ENCODE measurements around the gene TANC1.
"Not testable (repeated sequence)": the region's sequence is repeated elsewhere in the genome, so short reads cannot be mapped to it uniquely, and the experiment has no call there.

TANC1 gene

DNA sequence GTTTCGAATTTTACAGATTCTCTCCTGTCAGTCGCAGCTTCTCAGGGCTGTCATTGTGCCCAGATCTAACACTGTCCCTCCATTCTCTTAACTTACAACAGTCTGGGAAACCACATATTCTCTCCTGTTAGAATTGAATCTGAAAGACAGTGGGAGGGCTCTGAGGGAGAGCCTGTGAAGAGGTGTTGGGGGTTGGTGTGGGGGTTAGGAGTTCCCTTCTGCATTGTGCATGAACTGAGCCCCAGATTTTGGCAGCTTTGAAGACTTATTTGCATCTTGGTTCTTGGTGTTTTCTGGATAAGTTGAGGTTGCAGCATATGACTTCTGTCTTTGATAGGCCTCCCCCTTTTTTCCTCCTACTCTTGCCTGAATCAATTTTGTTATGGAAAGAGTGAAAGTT, 64.1 kb downstream of the TANC1 start:
- no peak for DNase-seq

DNA sequence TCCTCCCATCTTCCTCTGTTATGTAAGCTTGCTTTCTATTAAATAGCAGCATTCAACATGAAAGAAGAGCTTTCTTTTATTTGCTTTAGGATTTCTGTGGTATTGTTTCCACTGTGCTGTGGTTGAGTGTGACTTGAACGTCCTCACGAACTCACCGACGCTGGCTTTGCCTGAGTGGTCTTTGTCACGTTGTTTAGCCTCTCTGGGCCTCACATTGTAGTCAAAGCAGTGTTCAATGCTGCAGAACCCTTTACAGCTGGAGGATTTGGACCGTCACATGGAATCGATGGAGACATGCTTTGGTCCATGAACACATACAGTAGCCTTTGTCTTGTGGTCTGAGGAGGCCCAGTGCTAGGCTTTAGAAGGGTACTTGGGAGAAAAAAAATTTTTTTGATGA, 66.3 kb downstream of the TANC1 start:
- no peak for DNase-seq

DNA sequence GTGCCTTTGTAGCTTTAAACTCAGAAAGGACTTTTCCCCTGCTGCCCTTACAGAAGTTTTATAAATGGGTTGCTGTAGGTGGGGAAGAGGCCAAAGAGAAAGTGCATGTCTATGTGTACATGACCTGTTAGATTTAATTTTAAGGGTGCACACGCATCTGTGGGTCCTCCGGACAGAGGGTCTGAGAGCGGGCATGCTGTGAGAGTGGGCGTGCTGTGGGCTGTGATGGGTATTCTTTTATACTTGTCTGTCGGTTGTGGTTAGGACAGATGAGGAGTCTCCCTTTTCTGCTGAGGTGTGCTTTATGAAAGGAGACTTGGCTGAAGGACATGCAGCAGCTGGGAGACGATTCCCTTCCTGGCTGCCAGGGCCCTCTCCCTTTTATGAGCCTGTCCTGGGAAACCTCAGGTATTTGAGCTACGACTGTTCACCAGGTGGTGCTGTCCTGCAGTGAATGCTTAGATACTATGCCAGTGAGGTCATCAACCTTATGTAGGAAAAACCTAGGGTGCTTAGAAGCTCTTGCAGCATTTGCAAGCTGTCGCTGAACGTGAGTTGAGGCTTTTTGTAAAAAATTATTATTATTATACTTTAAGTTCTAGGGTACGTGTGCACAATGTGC, 67.5 kb downstream of the TANC1 start:
- DNase-seq: no peak

DNA sequence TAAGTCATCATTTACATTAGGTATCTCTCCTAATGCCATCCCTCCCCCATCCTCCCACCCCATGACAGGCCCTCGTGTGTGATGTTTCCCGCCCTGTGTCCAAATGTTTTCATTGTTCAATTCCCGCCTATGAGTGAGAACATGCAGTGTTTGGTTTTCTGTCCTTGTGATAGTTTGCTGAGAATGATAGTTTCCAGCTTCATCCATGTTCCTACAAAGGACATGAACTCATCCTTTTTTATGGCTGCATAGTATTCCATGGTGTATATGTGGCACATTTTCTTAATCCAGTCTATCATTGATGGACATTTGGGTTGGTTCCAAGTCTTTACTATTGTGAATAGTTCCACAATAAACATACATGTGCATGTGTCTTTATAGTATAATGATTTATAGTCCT, 68.0 kb downstream of the TANC1 start:
- not testable (repeated sequence) for DNase-seq

DNA sequence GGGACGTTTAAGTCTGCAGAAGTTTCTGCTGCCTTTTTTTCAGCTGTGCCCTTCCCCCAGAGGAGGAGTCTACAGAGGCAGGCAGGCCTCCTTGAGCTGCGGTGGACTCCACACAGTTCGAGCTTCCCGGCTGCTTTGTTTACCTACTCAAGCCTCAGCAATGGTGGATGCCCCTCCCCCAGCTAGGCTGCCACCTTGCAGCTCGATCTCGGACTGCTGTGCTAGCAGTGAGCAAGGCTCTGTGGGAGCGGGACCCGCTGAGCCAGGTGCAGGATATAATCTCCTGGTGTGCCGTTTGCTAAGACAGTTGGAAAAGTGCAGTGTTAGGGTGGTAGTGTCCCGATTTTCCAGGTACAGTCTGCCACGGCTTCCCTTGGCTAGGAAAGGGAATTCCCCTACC, 72.9 kb downstream of the TANC1 start:
- DNase-seq: not testable (repeated sequence)

DNA sequence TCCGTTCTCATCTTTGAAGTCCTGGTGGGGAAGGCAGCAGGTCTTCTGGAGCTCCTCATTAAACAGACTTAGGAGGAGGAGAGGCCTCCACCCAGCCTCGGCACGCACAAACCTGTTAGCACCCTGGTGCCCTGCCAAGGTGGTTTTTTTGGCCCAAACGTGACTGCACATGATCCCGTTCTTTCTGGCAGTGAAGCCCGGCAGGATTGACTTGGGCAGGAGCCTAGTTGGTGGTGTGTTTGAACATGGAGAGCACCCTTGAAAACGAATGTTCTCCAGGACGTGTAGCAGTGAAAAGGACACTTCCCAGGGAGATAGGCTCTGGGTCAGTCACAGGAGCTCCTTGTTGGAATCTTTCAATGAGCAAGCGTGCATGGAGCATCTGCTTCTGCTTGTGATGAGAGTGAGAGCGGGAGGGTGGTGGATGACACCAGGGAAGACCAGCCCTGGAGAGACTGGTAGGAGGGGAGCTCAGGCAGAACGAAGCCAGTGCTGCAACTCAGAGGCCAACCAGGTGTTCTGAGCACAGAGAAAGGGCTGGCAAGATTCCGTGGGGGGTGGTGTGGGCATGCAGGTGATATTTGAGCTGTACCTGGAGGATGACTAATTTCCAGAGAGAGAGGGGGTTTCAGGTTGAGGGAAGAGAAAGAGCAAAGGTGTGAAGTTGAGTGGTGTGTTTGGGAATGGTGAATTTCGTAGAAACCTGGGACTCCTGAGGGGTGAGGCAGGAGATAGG, 73.8 kb downstream of the TANC1 start:
- no peak for DNase-seq

DNA sequence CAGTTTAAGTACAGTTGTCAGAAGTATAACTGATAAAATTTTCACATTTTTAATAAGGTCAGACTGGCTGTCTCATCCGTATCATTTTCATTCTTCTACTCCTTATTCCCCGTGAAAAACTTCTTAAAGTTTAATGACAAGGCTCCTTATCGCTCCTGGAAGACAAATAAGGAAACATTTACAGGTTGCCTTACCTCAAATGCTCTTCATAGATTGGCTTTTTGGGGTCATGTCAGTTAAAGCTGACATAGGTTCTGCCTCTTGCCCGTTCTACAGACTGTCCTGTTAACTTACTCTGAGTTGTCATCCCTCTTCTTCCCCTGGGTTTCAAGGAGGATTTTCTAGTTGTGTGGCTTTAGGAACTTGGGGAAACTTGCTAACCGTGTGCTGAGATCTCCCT, 75.3 kb downstream of the TANC1 start:
- DNase-seq: no peak

DNA sequence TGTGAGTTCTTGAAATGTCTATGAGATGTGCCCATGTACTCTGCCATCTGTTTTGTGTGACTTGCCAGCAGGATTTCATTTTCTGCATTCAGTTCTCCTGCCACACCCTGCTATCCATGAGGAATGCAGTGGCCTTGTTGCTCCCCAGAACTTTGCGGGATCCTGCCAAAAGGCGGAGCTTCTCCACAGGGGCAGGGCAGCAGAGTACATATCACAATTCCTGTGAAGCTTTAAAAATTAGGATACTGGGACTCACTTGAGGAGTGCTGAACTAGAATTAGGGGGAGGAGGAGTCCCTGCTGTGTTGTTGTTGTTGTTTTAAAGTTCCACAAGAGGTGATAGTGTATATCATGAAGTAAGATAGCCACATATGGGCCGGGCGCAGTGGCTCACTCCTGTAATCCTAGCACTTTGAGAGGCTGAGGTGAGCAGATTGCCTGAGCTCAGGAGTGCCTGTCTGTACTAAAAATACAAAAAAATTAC, 76.4 kb downstream of the TANC1 start:
- no peak for DNase-seq

DNA sequence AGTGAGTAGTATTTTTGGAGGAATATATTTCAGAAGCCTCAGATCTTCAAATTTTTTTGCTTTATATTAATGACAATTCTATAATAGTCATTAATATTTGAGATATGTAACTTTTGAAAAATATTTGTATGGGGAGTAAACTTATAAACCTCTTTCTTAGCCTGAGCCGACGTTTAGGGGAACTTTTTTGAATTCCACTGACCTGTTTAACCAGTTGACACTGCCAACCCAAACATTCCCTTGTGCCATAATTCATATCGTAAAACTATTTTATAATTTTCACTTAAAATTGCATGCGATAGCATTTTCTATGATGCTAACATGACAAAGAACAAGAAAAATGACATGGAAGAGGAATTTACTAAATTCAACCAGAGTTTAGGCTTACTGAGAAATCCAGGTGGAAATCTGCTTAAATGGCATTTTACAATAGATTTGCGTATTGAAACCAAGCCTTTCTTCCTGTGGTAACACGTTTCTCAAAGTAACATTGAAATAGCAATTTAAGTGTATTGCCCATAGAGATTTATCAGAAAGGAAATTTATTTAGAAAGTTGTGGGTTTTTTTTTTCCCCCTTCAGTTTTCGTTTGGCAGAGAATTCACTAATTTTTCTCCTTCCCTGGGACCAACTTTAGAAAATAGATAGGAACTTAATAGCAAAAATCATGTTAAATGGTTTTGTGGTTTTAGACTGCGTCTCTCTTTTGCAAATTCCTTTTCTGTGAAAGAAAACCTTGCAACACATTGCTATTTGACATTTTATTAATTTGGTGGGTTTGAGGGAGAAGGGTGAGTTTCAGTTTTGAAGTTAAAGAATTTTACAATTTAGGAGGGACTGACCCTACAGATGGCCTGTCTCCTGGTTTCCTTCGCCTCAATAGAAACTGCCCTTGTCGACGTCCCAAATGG, 77.4 kb downstream of the TANC1 start:
- DNase-seq: no peak

DNA sequence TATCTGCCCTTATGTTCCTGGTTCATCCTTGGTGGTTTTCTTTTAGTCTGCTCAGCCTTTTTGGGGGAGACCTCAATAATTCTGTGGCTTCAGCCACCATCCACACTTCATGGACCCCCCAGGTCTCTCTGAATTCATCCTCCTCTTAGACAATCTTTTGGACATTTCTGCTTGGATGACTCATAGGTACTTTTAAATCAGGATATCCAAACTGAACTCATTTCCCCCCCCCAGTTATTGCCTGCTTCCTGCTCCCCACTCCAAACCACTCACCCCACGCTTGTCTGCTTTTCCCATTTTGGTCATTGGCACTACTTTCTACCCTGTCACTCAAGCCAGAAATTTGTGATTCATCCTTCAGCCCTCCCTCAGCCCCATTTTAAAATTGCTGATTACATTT, 78.5 kb downstream of the TANC1 start:
- DNase-seq: no peak

DNA sequence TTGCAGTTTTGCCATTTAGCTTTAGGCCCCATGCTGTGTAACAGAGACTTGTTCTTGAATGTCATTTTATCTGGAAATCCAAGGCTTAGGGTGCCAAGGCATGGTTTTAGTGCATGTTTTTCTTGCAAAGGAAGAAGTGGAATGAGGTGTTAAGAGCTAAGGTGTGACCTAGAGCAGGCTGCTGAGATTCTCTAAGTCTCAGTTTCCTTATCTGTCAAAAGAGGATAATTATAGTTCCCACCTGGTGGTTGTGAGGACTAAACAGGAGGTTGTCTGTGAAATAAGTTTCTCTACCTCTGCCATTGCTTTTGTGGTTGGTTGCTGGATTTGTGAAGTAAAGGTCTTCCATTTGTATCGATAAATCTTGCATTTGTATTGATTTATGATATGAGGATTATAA, 82.0 kb downstream of the TANC1 start:
- no peak for DNase-seq

DNA sequence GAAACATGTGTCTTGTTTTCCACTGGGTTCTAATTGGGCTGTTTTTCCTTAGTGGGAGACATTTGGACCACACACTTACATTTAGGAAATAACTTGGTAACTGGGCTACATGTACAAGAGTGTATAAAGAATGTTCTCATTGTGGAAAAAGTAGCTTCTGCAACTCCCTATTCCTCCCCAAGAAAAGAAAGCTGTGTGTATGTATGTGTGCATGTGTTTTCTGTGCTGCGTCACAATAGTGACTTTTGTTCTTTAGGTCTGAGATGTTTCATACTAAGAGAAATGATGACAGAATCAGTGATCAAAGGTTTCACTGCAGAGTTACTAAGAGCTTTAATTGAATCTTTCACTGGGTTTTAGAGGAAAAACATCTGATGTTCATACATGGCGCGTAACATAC, 82.7 kb downstream of the TANC1 start:
- DNase-seq: no peak

DNA sequence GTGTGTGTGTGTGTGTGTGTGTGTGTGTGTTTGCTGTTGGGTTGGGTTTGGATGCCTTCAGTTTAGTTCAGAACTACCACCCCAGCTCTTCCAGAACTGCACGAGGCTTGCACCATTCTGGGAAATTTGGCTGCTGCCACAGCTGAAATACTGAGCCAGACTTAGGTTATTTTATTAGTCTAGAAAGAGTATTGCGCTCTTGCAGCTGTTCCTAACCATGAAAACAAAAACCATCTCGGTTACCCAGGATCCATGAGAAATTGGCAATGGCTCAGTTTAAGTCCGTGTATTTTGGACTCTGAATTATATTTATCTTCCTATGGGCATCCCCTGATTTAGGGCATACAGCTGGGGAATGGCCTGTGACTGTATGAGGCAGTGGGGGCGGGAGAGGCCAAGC, 83.2 kb downstream of the TANC1 start:
- no peak for DNase-seq

DNA sequence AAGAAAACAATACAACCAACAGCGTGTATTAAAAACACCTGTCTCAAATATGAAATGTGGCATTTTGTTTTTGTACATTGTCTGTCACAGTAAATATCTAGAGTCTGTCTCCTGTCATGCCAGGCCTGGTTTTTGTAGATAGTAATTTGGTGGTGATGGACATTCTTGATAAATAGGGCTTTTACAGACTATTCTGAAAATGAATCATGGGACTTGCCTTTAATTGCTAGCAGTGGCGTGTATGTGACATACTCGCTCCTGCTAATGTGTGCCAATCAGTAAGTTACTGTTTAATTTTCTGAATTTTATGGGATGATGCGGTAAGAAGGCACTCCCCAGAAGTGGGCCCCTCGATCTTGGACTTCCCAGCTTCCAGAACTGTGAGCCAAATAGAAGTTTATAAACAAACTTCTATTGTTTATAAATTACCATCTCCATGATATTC, 83.7 kb downstream of the TANC1 start:
- no peak for DNase-seq

DNA sequence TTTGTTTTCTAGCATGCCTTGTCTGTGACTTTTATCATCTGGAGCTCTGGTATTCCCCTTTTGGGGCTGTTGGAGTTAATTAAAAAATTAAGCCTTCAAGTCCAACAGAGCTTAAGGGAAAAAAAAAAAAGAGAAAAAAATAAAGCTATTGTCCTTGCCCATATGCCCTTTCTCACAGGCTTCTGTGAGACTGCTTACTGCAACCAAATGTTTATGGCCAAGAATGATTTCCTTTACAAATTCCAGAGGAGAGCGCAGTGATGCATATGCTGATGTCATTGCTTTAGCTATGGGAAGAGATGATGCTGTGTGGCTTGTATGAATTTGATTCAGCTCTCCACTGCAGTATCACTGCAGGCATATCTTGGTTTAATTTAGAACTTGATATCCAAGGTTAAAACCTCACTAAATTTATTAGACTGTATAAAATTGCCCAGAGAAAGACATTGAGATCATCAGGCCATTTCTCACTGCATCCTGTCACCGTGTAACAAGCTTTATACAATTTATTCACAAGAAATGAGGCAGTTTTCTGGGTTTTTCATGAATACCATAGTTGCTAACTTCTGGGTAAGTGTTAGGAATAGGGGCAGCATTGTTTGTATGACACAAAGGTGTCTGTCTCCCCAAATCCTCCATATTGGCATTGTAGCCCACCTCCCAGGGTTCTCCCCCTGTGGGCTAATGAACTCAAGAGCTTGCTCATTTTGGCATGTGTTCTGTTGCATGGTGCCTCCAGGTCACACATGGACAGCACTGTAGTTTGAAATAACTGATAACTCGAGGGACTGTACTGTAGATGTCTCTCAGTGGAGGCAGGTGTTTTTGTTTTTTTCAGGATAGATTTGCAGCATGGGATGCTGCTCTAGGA, 85.0 kb downstream of the TANC1 start:
- DNase-seq: no peak

DNA sequence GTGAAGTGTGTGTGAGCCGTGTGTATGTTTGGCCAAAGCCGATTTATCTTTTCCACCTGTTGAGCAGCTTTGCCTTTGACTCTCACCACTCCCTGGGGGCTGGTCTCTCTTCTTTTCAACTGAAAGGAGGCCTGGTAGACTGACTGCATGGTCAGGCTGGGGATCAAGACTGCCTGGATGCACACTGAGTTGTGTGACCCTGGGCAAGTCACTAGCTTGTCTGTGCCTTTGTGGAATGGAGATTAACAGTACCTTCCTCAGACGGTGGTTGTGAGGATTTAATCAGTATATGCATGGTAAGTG, 85.5 kb downstream of the TANC1 start:
- no peak for DNase-seq

DNA sequence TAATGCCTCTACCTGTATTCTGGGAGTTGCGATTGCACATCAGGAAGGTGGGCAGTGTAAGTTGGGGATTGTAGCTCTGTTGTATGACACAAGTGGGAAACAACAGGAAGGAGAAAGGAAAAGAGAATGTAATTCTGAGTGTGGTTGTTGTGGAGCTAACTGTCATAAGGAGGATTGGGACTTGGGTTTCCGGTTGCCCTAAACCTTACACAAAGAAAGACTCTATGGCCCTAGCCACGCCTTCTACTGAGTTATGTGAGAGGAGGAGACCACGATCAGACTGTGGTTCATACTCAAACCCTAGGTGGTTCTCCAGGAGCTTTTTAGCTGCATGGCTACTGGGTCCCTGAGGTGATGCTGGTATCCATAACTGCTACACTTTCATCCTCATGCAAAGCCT, 86.5 kb downstream of the TANC1 start:
- DNase-seq: no peak

DNA sequence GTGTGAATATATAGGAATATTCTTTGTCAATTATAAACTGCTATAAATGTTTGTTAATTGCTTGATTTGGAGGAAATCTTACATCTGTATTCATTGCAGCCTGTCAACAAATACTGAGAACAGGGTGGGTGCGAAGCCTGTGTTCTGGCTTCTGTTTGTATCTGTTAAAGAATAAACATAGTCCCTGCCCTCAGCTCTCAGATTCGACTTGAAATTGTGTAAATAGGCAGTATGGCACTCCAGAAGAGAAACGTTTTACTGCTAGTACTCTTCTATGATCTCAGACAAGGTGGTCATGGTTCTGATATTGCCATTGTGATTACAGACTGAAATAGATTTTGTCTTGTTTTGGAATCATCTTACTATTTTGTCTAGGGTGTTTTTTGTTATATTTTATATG, 92.1 kb downstream of the TANC1 start:
- DNase-seq: no peak

DNA sequence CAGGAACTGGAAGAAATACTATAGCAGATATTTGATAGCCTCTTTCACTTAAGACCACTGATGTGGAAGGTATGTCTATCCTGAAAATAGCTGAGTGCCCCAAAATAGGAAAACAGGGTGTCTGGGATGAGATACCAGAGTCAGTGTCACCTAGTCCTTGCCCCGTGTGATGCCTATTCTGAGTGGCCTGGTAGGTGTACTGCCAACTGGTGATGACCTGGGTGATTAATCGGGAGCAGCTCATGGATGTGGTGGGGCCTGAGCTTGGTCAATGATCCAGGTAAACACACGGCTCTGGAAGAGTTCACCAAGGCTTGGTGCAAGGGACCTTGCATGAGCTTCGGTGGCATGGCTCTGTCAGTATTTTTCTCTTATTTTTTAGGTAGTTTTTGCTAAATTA, 95.2 kb downstream of the TANC1 start:
- DNase-seq: no peak

DNA sequence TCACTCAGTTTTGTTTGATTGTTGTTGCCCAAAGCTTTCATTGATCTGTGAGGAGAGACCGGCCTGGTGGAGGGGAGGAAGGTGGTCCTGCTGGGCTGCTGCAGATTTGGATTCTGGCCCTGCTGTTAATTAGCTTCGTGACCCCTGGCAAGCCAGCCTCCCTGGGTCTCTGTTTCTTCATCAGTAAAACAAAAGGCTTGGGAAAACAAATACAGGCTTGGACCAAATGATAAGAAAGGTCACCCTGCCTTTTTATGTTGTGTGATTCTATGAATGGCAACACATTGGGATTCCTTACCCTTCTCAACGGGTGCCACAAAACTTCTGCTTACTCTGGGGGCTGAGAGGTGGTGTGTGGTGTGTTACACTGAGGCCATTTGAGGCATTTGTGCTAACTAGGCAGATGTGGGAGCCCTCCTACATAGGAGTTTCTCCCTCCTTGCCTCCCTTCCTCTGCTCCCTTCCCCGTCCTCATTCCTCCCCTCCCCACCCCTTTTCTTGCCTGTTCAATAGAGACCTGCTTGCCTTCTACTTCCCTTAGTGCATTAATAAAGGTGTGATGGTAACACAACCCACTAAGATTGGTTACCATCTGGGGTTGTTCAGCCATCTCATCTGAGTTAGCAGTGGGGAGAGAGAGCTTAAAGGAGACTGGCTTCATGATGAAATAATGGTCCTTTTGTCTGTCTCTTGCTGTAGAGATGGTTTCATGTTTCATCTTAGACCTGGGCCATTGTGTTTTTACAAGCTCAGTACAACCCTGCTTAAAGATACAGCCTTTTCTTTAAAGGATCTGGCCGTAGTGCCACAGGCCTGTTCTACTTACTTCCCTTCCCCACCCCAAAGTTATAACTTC, 96.2 kb downstream of the TANC1 start:
- no peak for DNase-seq

DNA sequence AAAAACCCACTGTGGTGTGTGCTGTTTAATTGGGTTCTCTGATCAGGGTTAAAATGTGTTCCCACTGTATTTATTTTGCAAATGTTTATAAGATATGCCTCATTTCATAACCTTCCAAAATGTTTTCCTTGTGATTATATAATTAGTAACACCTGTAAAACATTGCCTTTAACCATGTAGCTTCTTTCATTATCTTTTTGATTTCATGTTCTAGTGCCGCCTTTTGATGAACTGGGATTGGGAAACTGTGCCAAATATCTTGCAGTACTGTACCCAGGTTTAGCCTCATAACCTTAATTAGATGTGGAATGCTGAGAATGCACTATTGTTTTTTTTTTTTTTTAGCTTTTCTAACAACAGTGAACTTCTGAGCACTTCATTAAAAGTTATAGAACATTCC, 96.9 kb downstream of the TANC1 start:
- DNase-seq: no peak

DNA sequence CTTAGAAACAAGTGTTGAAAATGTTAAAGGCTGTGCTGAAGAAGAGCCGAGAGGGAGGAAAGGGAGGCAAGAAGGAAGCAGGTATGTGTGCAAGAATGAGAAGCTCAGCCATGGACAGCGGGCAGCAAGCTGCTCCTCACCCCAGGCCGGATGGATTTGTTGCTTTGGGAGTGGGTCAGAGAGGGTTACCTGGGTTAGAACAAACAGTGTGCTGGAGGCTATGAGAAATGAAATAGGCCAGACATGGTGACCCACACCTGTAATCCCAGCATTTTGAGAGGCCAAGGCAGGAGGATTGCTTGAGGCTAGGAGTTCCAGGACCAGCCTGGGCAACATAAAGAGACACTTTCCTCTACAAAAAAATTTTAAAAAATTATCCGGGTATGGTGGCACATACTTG, 97.5 kb downstream of the TANC1 start:
- DNase-seq: no peak
